Measurements from ENCODE around the gene LMTK3.
"Not testable (repeated sequence)": the region's sequence is repeated elsewhere in the genome, so short reads cannot be mapped to it uniquely, and the experiment has no call there.

LMTK3 gene

GRCh38 chr19:48541813-48542212, 30.2 kb upstream of the LMTK3 start:
- no peak for DNase-seq (ENCODE audit: low read depth in 1 of 2, low spot score in 1 of 2)

- DNase-seq (ENCODE audit: low read depth in 1 of 2, low spot score in 1 of 2): no peak
Measured at GRCh38 chr19:48540110-48540509, 28.5 kb upstream of the LMTK3 start.

GRCh38 chr19:48539503-48540096, 28.0 kb upstream of the LMTK3 start:
- DNase-seq (ENCODE audit: low read depth in 1 of 2, low spot score in 1 of 2): no peak

- not testable (repeated sequence) for DNase-seq (ENCODE audit: low read depth in 1 of 2, low spot score in 1 of 2)
Measured at GRCh38 chr19:48538057-48538456, 26.4 kb upstream of the LMTK3 start.

GRCh38 chr19:48537541-48537940, 25.9 kb upstream of the LMTK3 start:
- no peak for DNase-seq (ENCODE audit: low read depth in 1 of 2, low spot score in 1 of 2)

GRCh38 chr19:48533770-48534169, 22.1 kb upstream of the LMTK3 start:
- DNase-seq (ENCODE audit: low read depth in 1 of 2, low spot score in 1 of 2): no peak

GRCh38 chr19:48530770-48531169, 19.1 kb upstream of the LMTK3 start:
- DNase-seq (ENCODE audit: low read depth in 1 of 2, low spot score in 1 of 2): no peak

- no peak for DNase-seq (ENCODE audit: low read depth in 1 of 2, low spot score in 1 of 2)
Measured at GRCh38 chr19:48530066-48530720, 18.6 kb upstream of the LMTK3 start.

- DNase-seq (ENCODE audit: low read depth in 1 of 2, low spot score in 1 of 2): no peak
Measured at GRCh38 chr19:48529156-48529555, 17.5 kb upstream of the LMTK3 start.

- DNase-seq (ENCODE audit: low read depth in 1 of 2, low spot score in 1 of 2): no peak
Measured at GRCh38 chr19:48524732-48525131, 13.1 kb upstream of the LMTK3 start.

- no peak for DNase-seq (ENCODE audit: low read depth in 1 of 2, low spot score in 1 of 2)
Measured at GRCh38 chr19:48524221-48524620, 12.6 kb upstream of the LMTK3 start.

- DNase-seq (ENCODE audit: low read depth in 1 of 2, low spot score in 1 of 2): no peak
Measured at GRCh38 chr19:48520134-48520533, 8.5 kb upstream of the LMTK3 start.

- DNase-seq (ENCODE audit: low read depth in 1 of 2, low spot score in 1 of 2): not testable (repeated sequence)
Measured at GRCh38 chr19:48519426-48519825, 7.8 kb upstream of the LMTK3 start.

GRCh38 chr19:48518207-48518606, 6.6 kb upstream of the LMTK3 start:
- no peak for DNase-seq (ENCODE audit: low read depth in 1 of 2, low spot score in 1 of 2)

- DNase-seq (ENCODE audit: low read depth in 1 of 2, low spot score in 1 of 2): no peak
Measured at GRCh38 chr19:48516536-48516935, 4.9 kb upstream of the LMTK3 start.

GRCh38 chr19:48514123-48514458, 2.5 kb upstream of the LMTK3 start:
- no peak for DNase-seq (ENCODE audit: low read depth in 1 of 2, low spot score in 1 of 2)

GRCh38 chr19:48513289-48514122, 1.9 kb upstream of the LMTK3 start:
- peak; percentile 48 to 69 for DNase-seq (ENCODE audit: low read depth in 1 of 2, low spot score in 1 of 2)

- DNase-seq (ENCODE audit: low read depth in 1 of 2, low spot score in 1 of 2): no peak
Measured at GRCh38 chr19:48512504-48513288, 1.1 kb upstream of the LMTK3 start.

GRCh38 chr19:48511321-48511731, 309 bp downstream of the LMTK3 start:
- no peak for DNase-seq (ENCODE audit: low read depth in 1 of 2, low spot score in 1 of 2)

GRCh38 chr19:48510421-48511268, 990 bp downstream of the LMTK3 start:
- peak; percentile 55 to 73 for DNase-seq (ENCODE audit: low read depth in 1 of 2, low spot score in 1 of 2)
